Chondrocyte (in vitro differentiated cells): Measurements from ENCODE around the gene NFYC. TPM values are rescaled to one million over a fixed set of nuclear protein-coding genes. Genes with fewer than 3 reads are reported as not detected.

ENCODE experiments used
- DNase-seq: peaks from one replicate; pipeline ENCODE4 v3.0.0; 2021; ENCODE audit warnings: mixed read lengths, low spot score
- H3K27ac Mint-ChIP-seq: one replicate; pipeline ENCODE4 v1.8.0; 2021; ENCODE audit warnings: mild to moderate bottlenecking, moderate library complexity, mixed read lengths; ENCODE audit not compliant: unreplicated experiment
- H3K27me3 Mint-ChIP-seq: 2 replicates; pipeline ENCODE4 v1.8.0; 2021; ENCODE audit warnings: low read depth, mixed read lengths
- H3K36me3 Mint-ChIP-seq: 2 replicates; pipeline ENCODE4 v1.8.0; 2021; ENCODE audit warnings: low read depth, mixed read lengths
- H3K4me1 Mint-ChIP-seq: 2 replicates; pipeline ENCODE4 v1.8.0; 2021; ENCODE audit warnings: low read depth, mild to moderate bottlenecking, mixed read lengths
- H3K4me3 Mint-ChIP-seq: one replicate; pipeline ENCODE4 v1.8.0; 2021; ENCODE audit warnings: mild to moderate bottlenecking, moderate library complexity, mixed read lengths; ENCODE audit not compliant: unreplicated experiment
- H3K9me3 Mint-ChIP-seq: 2 replicates; pipeline ENCODE4 v1.8.0; 2021; ENCODE audit warnings: low read depth, mixed read lengths
- CTCF ChIP-seq: fragments of 200-600 bp; sonication (generic); IDR thresholded peaks from 2 replicates; pipeline ENCODE4 v1.5.0; 2021; ENCODE audit warnings: antibody characterized with exemption, mild to moderate bottlenecking, moderate library complexity
- total RNA-seq: library from RNA; stranded (reverse); gene quantifications from 3 replicates; pipeline ENCODE4 v1.2.1, GENCODE V29; 2021

The NFYC gene
- total RNA-seq, 1 donor from 2014 or later: 35.8 TPM

GRCh38 chr1:40770296-40771070 is 79.0 kb downstream of the NFYC start:
- Mint-ChIP-seq H3K9me3 (no peaks in the 10 kb centered on the region), H3K4me3 (no peak overlapping the region), H3K4me1 (peaks cover 23% of the 10 kb centered on the region), H3K27me3 (no peaks in the 10 kb centered on the region), H3K27ac (peak overlapping the region; percentile 36), H3K36me3 (peaks cover 36% of the 10 kb centered on the region)
- peak; percentile 24 for TF ChIP-seq CTCF
- DNase-seq: no peak

- H3K36me3 Mint-ChIP-seq: peaks cover 38% of the 10 kb centered on the region
- DNase-seq: no peak
- H3K27ac Mint-ChIP-seq: no peak overlapping the region
- H3K27me3 Mint-ChIP-seq: no peaks in the 10 kb centered on the region
- no peak for TF ChIP-seq CTCF
- peaks cover 11% of the 10 kb centered on the region for H3K9me3 Mint-ChIP-seq
- H3K4me1 Mint-ChIP-seq: peaks cover 21% of the 10 kb centered on the region
- no peak overlapping the region for H3K4me3 Mint-ChIP-seq
Measured at GRCh38 chr1:40772146-40772955, 80.8 kb downstream of the NFYC start.

- Mint-ChIP-seq H3K4me1 (peaks cover 21% of the 10 kb centered on the region), H3K27ac (no peak overlapping the region), H3K9me3 (peaks cover 13% of the 10 kb centered on the region), H3K4me3 (no peak overlapping the region), H3K36me3 (peaks cover 29% of the 10 kb centered on the region), H3K27me3 (no peaks in the 10 kb centered on the region)
- no peak for TF ChIP-seq CTCF
- DNase-seq: no peak
Measured at GRCh38 chr1:40773748-40774265, 82.3 kb downstream of the NFYC start.

- H3K4me1 Mint-ChIP-seq: peaks cover 21% of the 10 kb centered on the region
- peak; percentile 86 for TF ChIP-seq CTCF
- no peak for DNase-seq
- H3K4me3 Mint-ChIP-seq: no peak overlapping the region
- H3K36me3 Mint-ChIP-seq: peaks cover 28% of the 10 kb centered on the region
- peaks cover 13% of the 10 kb centered on the region for H3K9me3 Mint-ChIP-seq
- H3K27ac Mint-ChIP-seq: peak overlapping the region; percentile 92
- no peaks in the 10 kb centered on the region for H3K27me3 Mint-ChIP-seq
Measured at GRCh38 chr1:40774266-40774998, 82.9 kb downstream of the NFYC start.
